Measurements from ENCODE around the gene WNK1. TPM values are rescaled to one million over a fixed set of nuclear protein-coding genes. Genes with fewer than 3 reads are reported as not detected.

The WNK1 gene
- total and polyA plus RNA-seq, 2 donors (not counting 3 experiments of a cell fraction or from before 2014, with no cell fraction given) = 46.3 to 108 TPM

GRCh38 chr12:761256-761655, 8.9 kb downstream of the WNK1 start:
- ChIA-PET CTCF (interaction anchor here (0.8 to 3.8 kb wide), 8 partner anchors 10 to 188 kb away, joined by 3 to 16 read pairs (median 4); partner anchors contain the start of gene RAD52), POLR2A (no interaction called here)
- no peak for DNase-seq (ENCODE audit: low read depth, low spot score)
- no TSS peak for BruUV-seq (replicated peaks)
- Histone ChIP-seq H3K27ac (ENCODE audit: insufficient read depth, low read depth, low read length) (no peak overlapping the region), H3K9ac (replicated peaks; ENCODE audit: extremely low read depth, insufficient read depth, low read length) (no peak overlapping the region), H3K9me1 (replicated peaks; ENCODE audit: control insufficient read depth, extremely low read depth, insufficient read depth, low read length) (no peaks in the 10 kb centered on the region), H4K20me1 (replicated peaks; ENCODE audit: control insufficient read depth, extremely low read depth, insufficient read depth, low read length) (peaks cover 4% of the 10 kb centered on the region), H3K9me3 (replicated peaks; ENCODE audit: control insufficient read depth, insufficient read depth, low read length) (no peaks in the 10 kb centered on the region), H3K79me2 (ENCODE audit: control insufficient read depth, insufficient read depth, low read length) (peaks cover 71% of the 10 kb centered on the region), H3K36me3 (ENCODE audit: control insufficient read depth in 2 of 2, extremely low read depth in 1 of 2, insufficient read depth in 2 of 2, low read length in 2 of 2) (peaks cover 0 to 3% of the 10 kb centered on the region in 2 experiments), H2AFZ (ENCODE audit: low read depth, low read length) (no peak overlapping the region), H3K4me3 (replicated peaks in 1 of 3; ENCODE audit: insufficient read depth in 1 of 3, low read depth in 1 of 3, low read length in 3 of 3) (no peak overlapping the region), H3K27me3 (ENCODE audit: control insufficient read depth in 2 of 2, insufficient read depth in 2 of 2, low read length in 2 of 2) (no peaks in the 10 kb centered on the region), H3K4me1 (ENCODE audit: control insufficient read depth, extremely low read depth, insufficient read depth, low read length) (peaks cover 8% of the 10 kb centered on the region), H3K4me2 (ENCODE audit: insufficient read depth, low read length) (no peak overlapping the region)
- FAIRE-seq = no peak
- intact Hi-C loops (cut with micrococcal nuclease) = no loop called here
- no peak for TF ChIP-seq FOS (IDR thresholded peaks at IDR 0.05; ENCODE audit: borderline replicate concordance, insufficient read depth, low read length)
- no peak for TF ChIP-seq CTCF (IDR thresholded peaks at IDR 0.05; ENCODE audit: extremely low read depth in 1 of 2, insufficient read depth in 1 of 2, low read depth in 1 of 2, low read length in 2 of 2)
- TF ChIP-seq MAX (IDR thresholded peaks at IDR 0.05; ENCODE audit: insufficient read depth, insufficient read length) = no peak
- TF ChIP-seq EZH2 (IDR thresholded peaks at IDR 0.05; ENCODE audit: borderline replicate concordance, low read depth, low read length, severe bottlenecking) = no peak
- no peak for TF ChIP-seq POLR2A (IDR thresholded peaks at IDR 0.05; ENCODE audit: low read depth, low read length)
- TF ChIP-seq MYC (IDR thresholded peaks at IDR 0.05; ENCODE audit: low read depth, low read length) = no peak
- no peak for TF ChIP-seq GATA2 (IDR thresholded peaks at IDR 0.05; ENCODE audit: insufficient read depth, insufficient read length, low read depth, low read length)
- no peak for TF ChIP-seq JUN (IDR thresholded peaks at IDR 0.05; ENCODE audit: borderline replicate concordance, insufficient read depth, insufficient read length, low read depth)
- no peak for TF ChIP-seq POLR2AphosphoS5 (IDR thresholded peaks at IDR 0.05; ENCODE audit: insufficient read depth, low read depth, low read length)
- dilution Hi-C loops (cut with MboI; ENCODE audit: extremely low pct_ligation_motif_present, low sequenced_read_pairs) = no loop called here

Measured in endothelial cell of umbilical vein (primary cell).